Esophagus muscularis mucosa (tissue), 4 donors: ENCODE measurements around the gene CELF4.

ENCODE experiments used
- EP300 ChIP-seq: sonication (generic); formaldehyde crosslinking; IDR thresholded peaks from one replicate; pipeline ENCODE4 v1.6.1; 2017; ENCODE audit warnings: antibody characterized with exemption
- POLR2A ChIP-seq: fragments of 450-650 bp; IDR thresholded peaks from one replicate; pipeline ENCODE4 v1.6.1; 2017; ENCODE audit warnings: antibody characterized with exemption, moderate library complexity, mild to moderate bottlenecking, low read depth
- POLR2AphosphoS5 ChIP-seq, 2 donors: sonication (generic); formaldehyde crosslinking; IDR thresholded peaks; one replicate each; pipeline ENCODE4 v1.6.1; 2017; ENCODE audit warnings: antibody characterized with exemption in 2 of 2
- TF ChIP-seq, protein P1 (sequence below), 3 experiments: fragments of 200-600 bp in 2 of 3; fragments of 450-650 bp in 1 of 3; sonication (generic) in 2 of 3; IDR thresholded peaks; one replicate each; pipeline ENCODE4 v1.5.1; 2017 to 2019; ENCODE audit warnings: antibody characterized with exemption in 3 of 3, mild to moderate bottlenecking in 2 of 3, moderate library complexity in 1 of 3

DNA sequence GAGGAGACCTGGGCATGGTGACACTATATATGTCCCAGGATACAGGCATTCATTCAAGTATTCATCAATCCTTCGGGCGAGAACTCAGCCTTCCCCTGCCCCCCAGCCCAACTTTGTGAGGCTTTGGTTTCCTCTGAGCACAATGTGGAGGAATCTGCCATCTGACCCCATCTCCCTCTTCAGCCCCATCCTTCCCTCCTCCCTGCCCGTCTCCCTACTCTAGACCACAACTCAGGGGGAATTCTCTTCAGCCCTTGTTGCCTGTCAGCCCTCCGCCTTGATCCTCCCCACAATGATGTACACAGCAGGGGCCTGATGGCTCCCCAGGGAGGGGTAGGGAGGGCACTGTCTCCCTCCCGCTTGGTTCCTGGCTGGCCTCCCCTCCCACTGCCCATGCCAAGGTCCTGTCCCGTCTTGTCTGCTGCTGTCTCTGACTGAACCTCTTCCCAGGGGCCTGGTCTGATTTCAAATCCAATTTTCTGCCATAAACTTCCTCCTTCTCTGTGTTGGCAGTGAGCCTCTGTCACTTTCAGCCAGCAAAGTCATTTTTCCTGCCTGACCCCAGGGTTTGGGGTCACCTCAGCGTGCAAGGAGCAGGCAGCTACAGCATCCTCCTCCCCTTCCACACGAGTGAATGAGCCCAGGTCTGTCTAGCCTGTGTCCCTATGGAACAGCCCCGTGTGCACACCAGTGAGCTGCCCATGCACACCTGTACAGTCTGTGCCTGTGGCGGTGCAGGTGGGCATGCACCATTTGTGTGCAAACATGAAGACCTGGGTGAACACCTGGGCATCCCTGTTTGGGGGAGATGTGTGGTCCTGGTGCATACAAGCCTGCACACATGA lies 197.3 kb downstream of the CELF4 start:
- TF ChIP-seq, protein P1, sequence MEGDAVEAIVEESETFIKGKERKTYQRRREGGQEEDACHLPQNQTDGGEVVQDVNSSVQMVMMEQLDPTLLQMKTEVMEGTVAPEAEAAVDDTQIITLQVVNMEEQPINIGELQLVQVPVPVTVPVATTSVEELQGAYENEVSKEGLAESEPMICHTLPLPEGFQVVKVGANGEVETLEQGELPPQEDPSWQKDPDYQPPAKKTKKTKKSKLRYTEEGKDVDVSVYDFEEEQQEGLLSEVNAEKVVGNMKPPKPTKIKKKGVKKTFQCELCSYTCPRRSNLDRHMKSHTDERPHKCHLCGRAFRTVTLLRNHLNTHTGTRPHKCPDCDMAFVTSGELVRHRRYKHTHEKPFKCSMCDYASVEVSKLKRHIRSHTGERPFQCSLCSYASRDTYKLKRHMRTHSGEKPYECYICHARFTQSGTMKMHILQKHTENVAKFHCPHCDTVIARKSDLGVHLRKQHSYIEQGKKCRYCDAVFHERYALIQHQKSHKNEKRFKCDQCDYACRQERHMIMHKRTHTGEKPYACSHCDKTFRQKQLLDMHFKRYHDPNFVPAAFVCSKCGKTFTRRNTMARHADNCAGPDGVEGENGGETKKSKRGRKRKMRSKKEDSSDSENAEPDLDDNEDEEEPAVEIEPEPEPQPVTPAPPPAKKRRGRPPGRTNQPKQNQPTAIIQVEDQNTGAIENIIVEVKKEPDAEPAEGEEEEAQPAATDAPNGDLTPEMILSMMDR (IDR thresholded peaks at IDR 0.05): no peak
- TF ChIP-seq EP300: no peak
- no peak for TF ChIP-seq POLR2A
- no peak for TF ChIP-seq POLR2AphosphoS5 (IDR thresholded peaks at IDR 0.05)
